Hematopoietic multipotent progenitor cell treated with erythropoietin and hydrocortisone succinate and interleukin-3 and kit ligand, for 6 days (in vitro differentiated cells): ENCODE data around the gene PDGFA.

Experiments used
- DNase-seq: peaks from one replicate; pipeline ENCODE4 v3.0.0-alpha.2; 2015

PDGFA gene

GRCh38 chr7:471191-471865, 48.3 kb downstream of the PDGFA start:
- no peak for DNase-seq

- no peak for DNase-seq
Observed at GRCh38 chr7:469563-469961, 50.1 kb downstream of the PDGFA start.

GRCh38 chr7:468681-469562, 50.7 kb downstream of the PDGFA start:
- DNase-seq: peak; percentile 58

GRCh38 chr7:467856-468545, 51.6 kb downstream of the PDGFA start:
- DNase-seq: no peak

- DNase-seq: no peak
Observed at GRCh38 chr7:467393-467828, 52.2 kb downstream of the PDGFA start.

- DNase-seq: no peak
Observed at GRCh38 chr7:466465-467191, 53.0 kb downstream of the PDGFA start.

GRCh38 chr7:465710-466400, 53.8 kb downstream of the PDGFA start:
- no peak for DNase-seq

- no peak for DNase-seq
Observed at GRCh38 chr7:464454-465401, 54.9 kb downstream of the PDGFA start.

GRCh38 chr7:463817-464453, 55.7 kb downstream of the PDGFA start:
- no peak for DNase-seq

GRCh38 chr7:463362-463781, 56.3 kb downstream of the PDGFA start:
- DNase-seq: no peak

GRCh38 chr7:462173-463103, 57.2 kb downstream of the PDGFA start:
- no peak for DNase-seq

GRCh38 chr7:461453-462172, 58.0 kb downstream of the PDGFA start:
- no peak for DNase-seq

GRCh38 chr7:461117-461452, 58.6 kb downstream of the PDGFA start:
- DNase-seq: no peak

GRCh38 chr7:460374-461116, 59.1 kb downstream of the PDGFA start:
- no peak for DNase-seq

- no peak for DNase-seq
Observed at GRCh38 chr7:459584-460373, 59.9 kb downstream of the PDGFA start.

- DNase-seq: no peak
Observed at GRCh38 chr7:458511-459245, 61.0 kb downstream of the PDGFA start.
